ENCODE measurements around the gene KCNK15.
"Not testable (repeated sequence)": the region's sequence is repeated elsewhere in the genome, so short reads cannot be mapped to it uniquely, and the experiment has no call there.

Gene KCNK15

GRCh38 chr20:44745598-44746366 lies at the start of gene KCNK15:
TSS of gene KCNK15 (plus strand) at chr20:44745865. CDS start at chr20:44745911, 46 bp downstream.
- DNase-seq: no peak

DNA sequence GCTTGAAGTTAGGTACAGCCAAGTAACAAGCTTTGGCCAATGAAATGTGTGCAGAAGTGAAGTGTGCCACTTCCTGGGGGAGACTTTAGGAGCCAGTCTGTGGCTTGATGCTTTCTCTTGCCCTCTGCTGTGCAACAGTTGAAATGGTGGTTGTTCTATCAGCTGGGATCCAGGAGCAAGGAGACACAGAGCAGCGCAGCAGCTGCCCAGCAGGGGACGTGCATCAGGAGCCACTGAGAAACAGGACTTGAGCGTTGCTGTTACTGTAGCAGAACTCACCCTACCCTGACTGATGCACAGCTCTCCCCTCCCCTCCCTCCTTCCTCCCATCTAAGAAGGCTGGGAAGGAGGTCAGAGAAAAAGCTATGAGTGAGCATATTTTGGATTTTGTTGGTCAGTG lies 49.4 kb upstream of the KCNK15 start:
- no peak for DNase-seq

GRCh38 chr20:44697041-44697440 lies 48.6 kb upstream of the KCNK15 start:
- not testable (repeated sequence) for DNase-seq

- DNase-seq: no peak
These were observed 47.3 kb upstream of the KCNK15 start for GRCh38 chr20:44698351-44698750.

- no peak for DNase-seq
These were observed 45.4 kb upstream of the KCNK15 start for GRCh38 chr20:44700306-44700705.

DNA sequence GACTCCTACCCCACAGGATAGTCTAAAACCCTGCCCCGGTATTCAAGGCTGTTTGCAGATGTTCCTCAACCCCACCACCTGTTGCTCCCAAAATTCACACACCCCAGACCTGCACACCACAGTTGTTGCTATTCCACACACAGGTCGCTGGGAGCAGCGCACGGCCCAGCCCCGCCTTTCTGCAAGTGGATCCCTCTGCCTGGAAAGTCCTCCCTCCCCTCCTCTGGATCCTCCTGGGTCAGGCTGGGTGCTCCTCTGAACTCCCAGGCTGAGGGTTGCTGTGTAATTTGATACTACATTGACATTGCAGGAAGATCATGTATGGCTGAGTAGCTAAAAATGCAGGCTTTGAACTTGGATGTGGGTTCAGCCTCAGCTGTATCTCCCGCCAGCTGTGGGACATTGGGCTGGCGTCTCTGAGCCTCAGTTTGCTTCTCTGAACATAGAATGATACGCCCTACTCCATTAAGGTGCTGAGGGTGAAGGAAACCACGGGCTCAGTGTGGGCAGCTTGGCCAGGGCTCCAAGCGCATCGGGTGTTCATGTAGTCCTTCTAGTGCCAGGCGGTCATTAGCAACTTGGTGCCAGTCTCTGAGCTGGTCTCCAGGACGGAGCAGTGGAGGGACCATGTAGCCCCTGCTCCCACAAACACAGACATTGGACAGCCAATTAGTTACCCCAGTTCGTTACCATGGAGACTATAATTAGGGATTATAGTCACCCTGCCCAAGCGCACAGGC lies 44.4 kb upstream of the KCNK15 start:
- DNase-seq: peak; percentile 12

GRCh38 chr20:44701858-44702256 lies 43.8 kb upstream of the KCNK15 start:
- no peak for DNase-seq

GRCh38 chr20:44702776-44703175 lies 42.9 kb upstream of the KCNK15 start:
- DNase-seq: no peak

DNA sequence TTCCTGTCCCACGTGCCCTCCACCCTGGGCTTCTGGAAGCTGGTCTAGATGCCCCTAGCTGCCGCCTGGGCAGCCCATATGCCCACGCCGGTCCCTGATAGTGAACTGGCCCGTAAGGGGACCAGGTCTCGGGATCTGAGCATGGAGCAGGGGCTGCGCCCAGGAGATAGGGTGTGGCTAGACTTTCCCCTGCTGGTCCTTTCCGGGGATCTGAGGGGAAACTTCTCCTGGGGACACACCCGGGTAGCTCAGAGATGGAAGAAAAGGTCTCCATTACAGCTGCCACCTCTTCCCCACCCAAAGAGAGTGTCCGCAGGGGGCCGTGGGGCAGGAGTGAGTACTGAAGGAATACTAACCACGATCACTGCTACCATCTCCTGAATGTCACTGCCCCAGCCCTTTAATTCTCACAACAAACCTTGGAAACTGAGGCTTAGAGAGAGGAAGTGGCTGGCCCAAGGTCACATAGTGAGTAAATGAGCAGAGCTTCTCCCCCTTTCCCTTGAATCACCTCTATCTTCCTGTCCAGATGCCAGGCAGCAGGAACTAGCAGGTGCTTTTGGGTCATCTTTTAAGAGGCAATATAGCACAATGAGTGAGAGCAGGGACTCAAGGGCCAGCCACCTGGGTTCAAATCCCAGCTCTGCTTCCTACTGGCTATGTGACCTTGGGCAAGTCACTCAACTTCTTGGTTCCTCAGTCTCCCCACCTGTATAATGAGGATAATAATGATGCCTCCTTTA lies 42.3 kb upstream of the KCNK15 start:
- no peak for DNase-seq

GRCh38 chr20:44703956-44704488 lies 41.6 kb upstream of the KCNK15 start:
- DNase-seq: no peak

DNA sequence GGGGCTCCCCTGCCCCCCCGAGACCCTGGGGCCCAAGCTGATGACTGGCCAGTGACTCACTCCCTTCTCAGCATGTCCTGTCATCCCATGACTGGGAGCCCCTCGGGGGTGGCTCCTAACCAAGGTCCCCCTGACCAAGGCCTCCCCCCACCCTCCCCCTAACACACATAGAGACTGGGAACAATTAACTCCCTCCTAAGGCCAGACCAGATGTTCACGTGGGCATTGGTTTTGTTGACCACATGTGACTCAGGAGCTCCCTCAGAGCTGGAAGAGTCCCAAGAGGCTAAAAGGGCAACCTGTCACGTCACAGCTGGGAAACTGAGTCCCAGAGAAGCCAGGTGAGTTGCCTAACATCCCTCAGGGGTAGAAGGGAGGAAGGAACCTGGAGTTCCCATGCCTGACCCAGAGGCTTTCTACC lies 41.1 kb upstream of the KCNK15 start:
- no peak for DNase-seq

DNA sequence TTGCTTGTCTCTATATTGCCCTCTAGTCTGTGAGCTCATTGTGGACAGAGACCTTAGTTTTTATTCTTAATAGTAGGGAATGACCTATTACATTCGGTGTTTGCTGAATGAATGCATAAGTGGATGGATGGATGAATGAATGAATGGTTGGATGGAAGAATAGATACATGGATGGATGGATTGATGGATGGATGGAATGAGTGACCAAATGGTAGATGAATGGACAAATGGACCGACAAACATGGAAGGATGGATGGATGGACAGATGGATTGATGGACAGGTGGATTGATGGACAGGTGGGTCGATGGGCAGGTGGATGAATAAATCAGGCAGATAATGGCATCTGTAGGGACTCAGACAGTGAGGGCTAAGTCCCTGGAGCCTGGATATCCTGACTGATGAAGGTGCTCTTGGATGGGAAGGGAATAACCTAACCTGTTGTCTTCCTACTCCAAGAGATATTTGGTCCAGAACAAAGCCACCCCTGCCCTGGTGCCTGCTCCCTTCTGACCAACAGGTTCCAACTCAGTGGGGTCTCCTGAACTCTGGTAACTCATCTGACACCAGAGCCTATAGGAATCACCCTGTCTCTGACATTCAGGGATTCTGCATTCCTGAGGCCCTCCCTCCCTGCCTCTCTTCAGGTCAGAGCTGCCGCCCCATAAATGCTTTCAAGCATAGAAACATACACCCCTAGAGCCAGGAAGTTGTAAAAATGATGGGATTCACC lies 40.1 kb upstream of the KCNK15 start:
- DNase-seq: no peak

DNA sequence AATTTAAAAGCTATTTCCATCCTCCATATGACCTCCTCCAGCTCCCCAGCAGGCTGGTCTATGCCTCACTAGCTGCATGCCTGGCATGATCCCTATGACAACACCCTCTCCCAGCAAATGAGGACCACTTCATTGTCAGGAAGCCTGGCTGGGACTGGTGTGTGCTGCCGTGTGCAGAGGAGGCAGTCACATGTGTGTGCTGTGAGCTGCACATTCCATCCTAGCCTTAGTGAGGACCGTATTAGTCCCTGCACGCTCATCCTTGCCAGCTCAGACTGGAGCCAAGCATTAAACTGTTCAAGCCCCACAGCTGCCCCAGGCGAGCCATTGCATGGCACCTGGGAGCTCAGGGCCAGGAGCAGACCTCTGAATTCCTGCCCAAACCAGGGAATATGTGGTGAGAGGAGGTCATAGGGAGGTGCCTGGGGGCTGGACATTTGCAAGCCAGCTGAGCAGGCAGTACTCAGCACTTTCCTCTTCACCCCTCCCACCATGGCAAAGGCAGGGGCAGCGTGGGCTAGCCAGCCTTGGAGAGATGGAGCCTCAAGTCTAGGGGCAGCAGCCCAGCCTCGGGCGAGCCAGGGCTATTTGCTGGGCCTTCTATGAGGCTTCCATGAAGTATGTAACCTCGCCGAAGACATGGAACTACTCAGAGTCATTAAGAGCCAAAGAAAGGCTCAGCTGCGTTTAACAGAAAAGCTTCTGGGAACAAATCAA lies 39.2 kb upstream of the KCNK15 start:
- no peak for DNase-seq

DNA sequence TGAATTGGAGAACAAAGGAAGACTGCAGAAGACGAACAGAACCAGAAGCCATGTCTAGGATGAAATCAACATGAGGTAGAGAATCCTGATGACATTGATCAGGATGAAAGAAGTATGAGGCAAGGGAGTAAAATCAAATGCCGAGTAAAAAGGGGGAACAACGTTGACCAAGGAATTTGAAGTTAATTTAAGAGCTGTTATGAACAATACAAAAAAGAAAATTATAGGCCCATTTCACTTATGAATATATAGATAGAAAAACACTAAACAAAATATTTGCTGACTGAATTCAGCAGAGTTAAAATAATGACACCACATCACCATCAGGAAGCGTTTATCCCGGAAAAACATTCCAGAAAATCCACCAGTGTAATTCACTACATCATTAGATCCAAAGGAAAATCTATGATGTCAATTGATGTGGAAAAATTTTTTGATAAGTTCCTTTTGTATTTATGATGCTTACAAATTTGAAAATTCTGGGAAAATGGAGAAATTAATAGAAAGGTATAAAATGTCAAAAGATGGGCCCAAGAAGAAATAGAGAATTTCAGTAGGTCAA lies 38.6 kb upstream of the KCNK15 start:
- DNase-seq: no peak

DNA sequence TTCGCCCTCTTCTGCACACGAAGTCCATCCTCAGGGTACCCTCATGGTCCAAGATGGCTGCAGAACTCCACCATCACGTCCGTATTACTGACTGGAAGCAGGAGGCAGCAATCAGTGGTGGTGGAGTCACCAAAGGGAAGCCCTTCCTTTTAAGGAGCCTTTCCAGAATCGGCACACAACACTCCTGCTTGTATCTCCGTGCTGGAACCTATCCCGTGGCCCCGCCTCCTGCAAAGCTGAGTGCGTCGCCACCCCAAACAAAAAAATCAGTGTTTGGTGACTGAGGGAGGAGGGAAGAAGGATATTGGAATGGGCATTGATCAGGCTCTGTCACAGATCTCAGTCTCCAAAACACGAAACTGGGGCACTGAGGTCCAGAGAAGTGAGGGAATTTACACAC lies 36.3 kb upstream of the KCNK15 start:
- no peak for DNase-seq

DNA sequence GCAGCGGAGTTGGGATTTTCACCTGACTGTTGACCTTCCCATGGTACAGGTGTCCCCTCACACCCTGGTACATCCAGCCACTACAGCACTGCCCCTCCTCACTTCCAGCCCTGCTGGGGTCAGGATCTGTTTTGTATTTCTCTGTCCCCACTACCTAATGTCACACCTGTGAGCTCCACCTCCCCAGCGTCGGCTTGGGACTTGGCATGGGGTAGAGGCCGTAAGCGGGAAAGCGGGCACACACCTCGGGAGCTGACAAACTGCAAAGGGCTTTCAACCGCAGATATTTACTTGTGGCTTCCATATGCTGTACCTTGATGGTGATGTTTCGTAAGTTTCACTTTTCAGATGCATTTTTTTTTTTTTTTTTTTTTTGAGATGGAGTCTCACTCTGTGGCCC lies 35.9 kb upstream of the KCNK15 start:
- DNase-seq: no peak

GRCh38 chr20:44711237-44711636 lies 34.4 kb upstream of the KCNK15 start:
- no peak for DNase-seq

GRCh38 chr20:44714102-44714700 lies 31.5 kb upstream of the KCNK15 start:
- no peak for DNase-seq

DNA sequence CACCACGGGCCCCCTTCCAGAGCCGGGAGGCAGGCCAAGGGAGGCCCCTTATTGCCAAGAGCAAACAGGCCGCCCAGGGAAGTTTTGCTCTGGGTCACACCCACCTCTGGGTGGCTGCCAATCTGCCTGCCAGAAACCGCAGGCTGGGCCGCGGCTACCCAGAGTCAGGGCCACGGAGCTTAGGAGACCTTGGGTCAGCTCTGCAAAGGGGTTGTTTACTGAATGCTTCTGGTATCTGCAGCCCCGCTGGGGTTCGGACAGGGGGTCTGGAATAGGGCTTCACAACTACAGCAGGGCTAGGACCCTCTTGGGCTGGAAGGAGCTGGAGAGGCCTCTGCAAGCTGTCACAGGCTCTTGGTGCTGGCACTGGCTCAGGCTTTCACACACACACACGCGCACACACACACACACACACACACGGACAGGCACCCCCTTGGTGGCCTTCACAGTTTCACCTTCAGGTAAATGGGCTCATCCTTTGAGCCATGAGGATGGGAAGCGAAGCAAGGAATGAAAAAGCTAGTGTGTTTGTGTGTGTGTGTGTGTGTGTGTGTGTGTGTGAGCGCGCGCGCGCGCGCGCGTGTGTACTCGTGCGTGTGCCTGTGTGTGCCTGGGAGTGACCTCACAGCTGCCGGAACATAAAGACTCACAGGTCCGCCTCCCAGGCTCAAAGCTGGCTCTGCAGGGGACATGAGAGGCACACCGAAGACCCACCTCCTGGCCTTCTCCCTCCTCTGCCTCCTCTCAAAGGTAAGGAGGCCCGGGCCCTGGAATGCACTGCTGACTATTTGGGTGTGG lies 30.8 kb upstream of the KCNK15 start, which contains the start of gene CCN5:
Gene CCN5, plus strand, starts transcription at position 669 of the 798 bp plus-strand sequence. Its CDS starts 22 bp downstream, at position 691.
- DNase-seq: peak; percentile 59
